GM18508 (cell line): Measurements from ENCODE around the gene ZYX.
A peak's percentile ranks its signal among the peaks of the same experiment; 100 is the strongest.
"Not testable (repeated sequence)": the region's sequence is repeated elsewhere in the genome, so short reads cannot be mapped to it uniquely, and the experiment has no call there.

Experiments used
- ATAC-seq: cut with Tn5 transposase; IDR thresholded peaks from one replicate; pipeline ENCODE4 v1.9.1; 2021; ENCODE audit warnings: moderate number of reproducible peaks; ENCODE audit not compliant: insufficient read depth, unreplicated experiment

The ZYX gene

DNA sequence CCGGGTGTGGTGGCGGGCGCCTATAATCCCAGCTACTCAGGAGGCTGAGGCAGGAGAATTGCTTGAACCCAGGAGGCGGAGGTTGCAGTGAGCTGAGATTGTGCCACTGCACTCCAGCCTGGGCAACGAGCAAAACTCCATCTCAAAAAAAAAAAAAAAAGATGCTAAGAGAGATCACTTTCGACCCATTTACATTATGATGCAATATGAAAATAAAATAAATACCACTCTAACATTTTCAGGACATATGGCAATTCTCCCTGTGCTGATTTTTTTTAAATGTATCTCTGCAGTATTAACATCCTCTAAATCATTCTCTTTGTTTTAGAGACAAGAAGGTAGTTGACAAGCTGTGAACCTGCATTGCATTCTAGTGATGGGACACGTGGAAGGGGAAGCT is 34.1 kb downstream of the ZYX start:
- not testable (repeated sequence) for ATAC-seq

DNA sequence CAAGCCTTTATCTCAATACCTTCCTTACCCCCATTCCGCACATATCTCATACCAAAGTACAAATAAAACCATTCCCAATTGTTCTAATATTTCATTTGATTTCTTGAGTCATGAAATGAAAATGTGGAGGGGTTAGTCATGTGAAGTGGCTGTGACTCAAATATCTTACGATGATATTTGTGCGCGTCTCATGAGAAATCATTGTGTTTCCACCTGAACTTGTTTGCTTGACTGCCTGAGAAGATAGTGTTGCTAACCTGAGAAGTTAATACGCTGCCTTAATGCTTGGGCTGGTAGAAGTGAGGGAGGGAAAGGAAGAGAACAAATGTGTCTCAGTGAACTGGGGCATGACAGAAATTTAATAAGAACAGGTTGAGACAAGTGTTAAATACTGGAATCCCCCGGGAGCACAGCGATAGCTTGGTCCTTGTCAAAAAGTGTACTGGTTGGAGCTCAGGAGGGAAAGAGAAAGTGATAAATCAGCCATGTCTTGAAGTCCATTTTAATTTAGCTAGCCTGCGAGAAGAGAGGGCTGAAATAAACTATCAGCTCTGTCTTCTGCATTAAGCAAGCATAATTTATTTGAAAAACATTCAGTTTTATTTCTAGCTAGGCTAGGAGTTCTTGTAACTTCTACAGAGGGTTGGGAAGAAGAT is 34.7 kb downstream of the ZYX start:
- no peak for ATAC-seq

DNA sequence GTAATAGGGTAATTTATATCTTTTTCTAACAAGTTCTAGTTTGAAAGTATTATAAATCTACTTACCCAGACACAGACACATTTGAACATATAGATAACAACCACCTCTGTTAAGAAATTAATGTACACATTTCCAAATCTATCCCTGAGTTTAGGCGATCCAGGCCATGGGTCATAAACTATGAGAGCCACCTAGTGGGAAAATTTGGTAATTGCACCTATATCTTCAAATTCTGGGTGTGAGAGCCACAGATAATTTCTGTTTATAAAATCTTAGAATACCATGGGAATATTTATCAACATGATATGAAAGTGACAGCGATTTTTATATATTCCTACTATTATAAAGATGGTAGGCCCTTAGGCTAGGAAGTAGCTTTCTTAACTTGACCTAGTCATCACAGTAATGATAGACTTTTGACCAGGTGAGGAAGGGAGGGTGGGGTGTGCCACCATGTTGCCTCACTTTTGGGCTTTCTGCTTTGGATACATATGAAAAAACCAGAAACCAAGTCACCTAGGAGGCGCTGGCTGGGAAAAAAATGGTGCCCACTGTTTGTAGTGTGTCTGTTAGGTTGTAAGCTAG is 35.5 kb downstream of the ZYX start:
- no peak for ATAC-seq

DNA sequence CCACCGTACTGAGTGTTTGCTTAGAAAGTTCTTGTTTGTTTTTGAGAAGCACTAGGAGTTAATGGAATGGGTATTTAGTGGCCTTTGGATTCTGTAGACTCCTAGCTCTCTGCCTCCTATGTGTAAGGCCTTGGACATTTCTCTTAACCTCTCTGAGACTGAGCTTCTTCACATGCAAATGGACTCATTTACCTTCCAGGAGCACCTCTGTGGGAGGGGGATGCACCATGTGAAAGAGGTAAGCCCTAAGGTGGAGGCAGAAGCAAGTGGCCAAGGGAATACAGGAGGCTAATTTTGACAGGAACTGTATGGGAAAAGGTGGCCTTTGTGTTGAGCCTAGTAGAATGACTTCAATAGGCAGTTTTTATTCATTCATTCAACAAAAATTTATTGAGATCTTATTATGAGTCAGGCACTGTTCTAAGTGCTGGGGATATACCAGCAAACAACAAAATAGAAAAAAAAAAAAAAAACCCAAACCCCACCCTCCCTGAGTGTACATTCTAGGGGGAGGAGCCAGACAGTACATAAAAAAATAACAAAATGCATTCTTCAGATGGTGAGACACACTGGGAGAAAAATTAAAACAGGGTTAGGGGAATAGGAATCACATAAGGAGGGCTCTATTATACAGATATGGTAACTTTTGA is 36.7 kb downstream of the ZYX start:
- no peak for ATAC-seq

DNA sequence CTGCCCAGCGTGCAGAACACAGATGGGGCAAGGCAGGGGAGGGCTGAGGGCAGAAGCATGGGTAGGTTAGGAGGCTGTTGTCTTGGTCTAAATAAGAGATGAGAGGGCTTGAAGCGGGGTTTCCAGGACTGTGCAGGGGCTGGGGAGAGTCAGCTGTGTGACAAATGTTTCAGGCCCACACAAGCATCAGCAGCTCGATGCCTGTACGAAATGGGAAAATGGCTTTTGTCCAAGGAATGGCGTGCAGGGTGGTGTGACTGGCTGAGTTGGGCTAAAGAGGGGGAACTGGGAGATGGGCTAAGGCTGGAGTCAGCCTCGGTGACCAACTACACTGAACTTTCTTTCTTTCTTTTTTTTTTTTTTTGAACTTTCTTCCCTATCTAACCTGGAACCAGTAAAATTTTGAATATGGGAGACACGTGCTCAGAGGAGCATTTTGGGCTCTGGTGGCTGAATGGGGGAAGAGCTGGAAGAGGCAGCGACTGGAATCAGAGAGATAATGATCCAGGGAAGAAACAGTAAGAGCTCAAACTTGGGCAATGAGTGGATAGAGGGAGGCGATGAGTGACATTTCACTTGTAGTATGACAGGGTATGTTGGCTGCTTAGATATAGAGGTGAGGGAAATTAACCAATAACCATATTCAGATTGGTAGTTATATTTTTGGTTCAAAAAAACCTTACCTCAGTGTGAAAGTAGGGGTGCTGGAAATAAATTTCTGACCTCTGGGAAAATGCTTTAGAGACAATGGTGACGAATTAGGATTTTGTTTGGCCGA is 37.7 kb downstream of the ZYX start:
- ATAC-seq = no peak

DNA sequence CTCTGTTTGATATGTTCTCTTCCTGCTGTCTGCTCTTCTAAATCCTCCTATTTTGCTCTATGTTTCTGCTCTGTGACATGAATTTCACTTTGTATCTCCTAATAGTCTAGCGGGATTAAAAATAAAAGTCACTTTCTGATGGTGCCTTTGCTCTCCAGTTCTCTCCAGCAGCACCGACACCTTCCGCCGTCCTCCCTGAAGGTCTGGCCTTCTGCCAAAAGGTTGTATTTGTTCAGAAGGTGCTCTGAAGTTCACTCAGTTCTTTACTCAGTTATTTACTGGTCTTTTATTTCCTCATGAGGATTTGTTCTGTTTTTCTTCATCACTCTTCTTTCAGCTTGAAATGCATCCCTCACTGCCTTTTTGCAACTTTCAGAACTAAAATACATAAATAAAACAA is 38.7 kb downstream of the ZYX start:
- ATAC-seq = no peak

DNA sequence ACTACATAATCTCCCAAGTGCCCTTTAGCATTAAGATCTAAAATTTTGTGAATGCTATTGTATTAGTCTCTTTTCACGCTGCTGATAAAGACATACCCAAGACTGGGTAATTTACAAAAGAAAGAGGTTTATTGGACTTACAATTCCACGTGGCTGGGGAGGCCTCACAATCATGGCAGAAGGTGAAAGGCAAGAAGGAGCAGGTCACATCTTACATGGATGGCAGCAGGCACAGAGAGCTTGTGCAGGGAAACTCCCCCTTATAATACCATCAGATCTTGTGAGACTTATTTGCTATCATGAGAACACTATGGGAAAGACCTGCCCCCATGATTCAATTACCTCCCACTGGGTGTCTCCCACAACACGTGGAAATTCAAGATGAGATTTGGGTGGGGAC is 39.5 kb downstream of the ZYX start:
- ATAC-seq = not testable (repeated sequence)

DNA sequence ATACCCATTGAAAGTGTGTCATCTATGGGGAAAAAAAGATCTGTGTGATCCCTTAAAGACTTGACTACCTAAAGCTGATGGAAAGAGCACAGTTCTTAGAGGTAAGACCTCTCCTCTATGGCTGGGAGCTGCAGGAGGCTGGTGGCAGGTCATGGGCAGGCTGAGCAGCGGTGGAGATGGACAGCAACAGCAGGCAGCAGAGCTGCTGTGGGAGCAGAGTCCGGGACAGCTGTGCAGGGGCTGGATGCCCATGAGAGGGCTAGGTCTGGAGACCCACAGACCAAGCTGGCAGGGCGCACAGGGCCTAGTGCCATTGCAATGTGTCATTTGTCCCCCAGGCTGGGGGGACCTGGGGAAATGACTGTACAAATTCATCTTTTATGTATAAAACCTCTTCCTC is 40.9 kb downstream of the ZYX start:
- ATAC-seq = no peak

DNA sequence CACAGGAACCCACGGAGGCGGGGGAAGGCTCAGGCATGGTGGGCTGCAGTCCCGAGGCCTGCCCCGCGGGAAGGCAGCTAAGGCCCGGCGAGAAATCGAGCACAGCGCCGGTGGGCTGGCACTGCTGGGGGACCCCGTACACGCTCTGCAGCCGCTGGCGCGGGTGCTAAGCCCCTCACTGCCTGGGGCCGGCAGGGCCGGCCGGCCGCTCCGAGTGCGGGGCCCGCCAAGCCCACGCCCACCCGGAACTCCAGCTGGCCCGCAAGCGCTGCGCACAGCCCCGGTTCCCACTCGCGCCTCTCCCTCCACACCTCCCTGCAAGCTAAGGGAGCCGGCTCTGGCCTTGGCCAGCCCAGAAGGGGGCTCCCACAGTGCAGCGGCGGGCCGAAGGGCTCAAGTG is 43.3 kb downstream of the ZYX start:
- not testable (repeated sequence) for ATAC-seq

DNA sequence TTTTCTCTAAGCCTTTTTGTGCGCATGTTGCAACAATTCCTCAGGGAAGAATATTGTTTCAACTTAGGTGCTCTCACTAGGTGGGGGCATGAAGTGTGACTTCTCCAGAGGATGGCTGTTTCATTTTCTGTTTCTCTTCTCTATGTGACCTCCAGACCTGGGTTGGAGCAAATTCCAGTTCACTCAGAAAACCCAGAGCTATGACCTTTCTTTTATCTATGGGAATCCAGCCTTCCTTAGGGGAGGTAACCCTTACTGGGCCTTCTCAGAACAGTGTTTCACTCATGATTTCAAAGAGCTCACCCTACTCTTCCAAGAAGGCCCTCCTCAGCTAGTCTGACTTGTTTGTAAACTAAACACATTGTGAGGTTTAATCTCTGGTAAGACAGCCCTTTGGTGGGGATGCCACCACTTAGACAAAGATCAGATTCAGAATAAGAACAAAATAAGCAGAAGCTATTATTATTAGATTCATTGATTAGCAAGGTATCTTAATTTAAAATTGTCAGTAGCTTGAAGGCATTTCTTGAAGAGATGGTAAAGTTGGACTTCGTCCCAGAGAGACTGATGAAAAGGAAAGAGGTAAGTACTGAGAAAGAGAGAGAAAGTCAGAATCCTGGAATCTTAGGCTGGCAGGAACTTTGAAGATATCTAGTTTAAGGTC is 45.5 kb downstream of the ZYX start:
- no peak for ATAC-seq

DNA sequence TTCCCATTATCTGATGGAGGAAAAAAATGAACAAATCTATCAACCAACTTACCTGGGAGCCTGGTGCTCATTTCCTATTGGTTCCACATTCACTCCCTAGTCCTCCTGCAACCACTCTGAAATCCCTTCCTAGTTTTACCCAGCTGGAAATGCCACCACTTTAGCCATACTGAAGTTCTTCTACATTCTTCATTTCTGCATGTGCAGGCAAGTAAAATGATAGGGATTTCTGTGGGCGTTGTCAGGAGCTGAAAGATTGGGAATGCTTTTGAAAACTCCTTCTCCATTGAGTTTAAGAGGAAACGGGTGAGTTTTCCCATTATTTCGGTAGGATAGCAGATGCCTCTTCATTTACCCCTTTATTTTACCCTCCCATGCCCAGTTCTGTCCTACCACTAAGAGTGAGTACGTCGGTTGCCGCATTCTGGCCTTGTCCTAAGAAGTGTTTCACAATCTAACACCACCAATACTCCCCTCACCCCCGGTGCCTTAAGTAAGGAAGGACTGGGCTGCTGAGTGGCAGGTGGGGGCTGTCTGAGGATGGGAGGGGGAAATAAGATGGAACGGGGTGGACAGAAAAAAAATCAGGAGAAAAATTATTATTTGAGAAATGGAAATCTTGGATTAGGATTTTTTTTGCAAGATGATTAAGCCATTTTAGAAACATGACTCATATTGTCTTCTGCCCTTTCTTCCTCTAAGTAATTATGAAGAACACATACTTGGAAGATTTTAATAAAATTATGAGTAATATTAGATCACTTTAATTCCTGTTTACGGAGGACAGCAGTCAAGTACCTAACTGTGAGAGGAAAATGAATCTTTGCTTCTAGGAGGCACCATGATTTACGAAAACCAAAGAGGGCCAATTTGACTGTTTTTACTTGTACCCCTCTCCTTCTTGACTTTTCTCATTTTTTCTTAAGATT is 48.9 kb downstream of the ZYX start:
- no peak for ATAC-seq

DNA sequence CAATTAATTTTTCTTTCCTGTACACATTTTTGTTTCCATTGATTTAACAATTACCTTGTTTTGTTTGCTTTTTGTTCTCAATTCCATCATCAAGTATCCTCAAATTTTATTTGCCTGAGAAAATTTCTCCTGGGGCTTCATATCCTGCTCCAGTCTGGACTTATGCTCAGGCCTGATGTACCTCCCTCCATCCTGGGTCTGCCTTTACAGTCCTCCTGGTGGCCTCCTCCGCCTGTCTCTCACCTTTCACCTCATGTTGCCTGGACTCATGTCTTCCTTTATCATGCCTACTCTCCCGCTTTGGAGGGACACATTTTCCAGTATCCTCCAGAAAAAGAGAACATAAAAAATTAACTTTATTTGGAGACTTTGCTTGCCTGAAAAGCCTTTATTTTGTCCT is 50.0 kb downstream of the ZYX start:
- ATAC-seq = no peak

DNA sequence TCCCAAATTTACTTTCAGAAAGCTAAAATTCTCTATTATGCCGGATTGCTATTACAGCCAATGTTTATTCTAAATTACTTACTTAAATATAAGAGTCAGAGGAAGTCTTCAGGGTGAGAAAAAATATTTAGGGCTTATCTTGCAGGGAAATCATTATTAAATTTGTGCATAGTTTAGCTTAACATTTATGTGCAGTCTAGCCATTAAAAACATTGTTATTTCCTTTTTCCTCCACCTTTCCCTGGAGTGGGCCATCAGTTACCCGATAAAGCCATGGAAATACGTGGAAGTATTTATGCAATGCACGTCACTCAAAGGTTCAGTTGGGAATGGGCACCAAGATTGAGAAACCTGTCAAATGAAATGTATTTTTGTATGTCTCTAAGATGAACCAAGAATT is 52.6 kb downstream of the ZYX start:
- ATAC-seq = no peak

DNA sequence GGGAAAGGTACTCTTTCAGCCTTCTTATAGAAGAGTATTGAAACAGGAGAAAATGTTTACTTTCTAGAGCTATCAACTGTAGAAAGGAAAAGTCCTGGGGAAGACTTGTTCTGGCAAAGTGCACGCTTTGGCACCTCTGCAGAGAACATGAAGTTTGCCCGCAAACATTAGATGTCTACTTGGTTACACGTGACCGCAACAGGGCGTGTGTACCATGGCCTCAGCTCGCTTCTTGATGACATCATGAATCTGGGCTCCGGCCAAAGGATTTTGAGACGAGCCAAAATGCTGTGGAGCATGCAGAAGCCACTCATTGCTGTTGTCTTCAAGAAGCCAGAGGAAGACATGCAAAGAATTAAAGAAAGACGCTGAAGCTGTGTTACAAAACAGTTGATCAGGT is 53.5 kb downstream of the ZYX start:
- ATAC-seq = no peak

DNA sequence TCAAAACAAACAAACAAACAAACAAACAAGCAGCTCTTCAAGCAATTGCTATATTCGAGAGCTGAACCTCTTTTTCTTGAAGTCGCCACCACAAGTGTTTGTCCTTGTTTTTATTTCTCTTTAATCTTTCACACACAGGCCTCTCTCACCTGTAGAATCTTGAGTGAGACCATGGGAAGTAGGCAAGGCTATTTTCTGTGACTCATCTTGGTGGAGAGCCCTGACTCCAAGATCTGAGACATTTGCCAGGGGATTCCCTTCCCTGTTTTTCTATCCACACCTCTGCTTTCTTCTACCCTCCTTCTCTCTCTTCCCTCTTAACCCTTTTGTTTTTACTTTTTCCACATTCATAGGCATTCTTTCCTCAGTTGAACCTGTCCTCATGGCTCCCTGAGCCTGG is 54.1 kb downstream of the ZYX start:
- ATAC-seq = no peak

DNA sequence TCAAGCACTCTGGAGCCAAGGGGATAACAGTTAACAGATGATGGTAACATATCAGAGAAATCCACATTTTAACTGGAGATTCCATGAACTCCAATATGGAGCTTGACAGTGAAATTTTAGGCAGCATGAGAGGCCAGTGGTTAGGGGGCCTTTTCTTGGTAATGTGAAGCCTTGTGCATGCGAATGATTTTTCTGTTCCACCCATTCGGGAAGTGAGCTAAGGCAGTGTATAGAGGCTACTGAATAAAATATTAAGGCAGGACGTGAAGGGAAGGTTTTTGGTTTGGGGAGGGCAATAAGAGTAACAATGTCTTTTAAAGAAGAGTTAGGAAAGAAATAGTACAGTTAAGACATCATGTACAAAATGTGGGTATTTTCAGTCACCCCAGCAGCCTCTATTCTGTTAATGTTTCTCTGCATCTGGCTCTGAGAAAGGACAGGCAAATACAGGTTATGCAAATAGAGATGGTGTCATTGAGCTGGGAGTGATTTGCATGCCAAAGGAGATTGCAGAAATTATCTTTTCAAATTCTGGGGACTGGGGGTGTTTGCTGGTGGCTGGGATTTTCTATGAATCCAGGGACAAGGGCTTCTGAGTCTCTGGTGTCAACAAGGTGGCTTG is 55.3 kb downstream of the ZYX start:
- ATAC-seq = peak; percentile 89

DNA sequence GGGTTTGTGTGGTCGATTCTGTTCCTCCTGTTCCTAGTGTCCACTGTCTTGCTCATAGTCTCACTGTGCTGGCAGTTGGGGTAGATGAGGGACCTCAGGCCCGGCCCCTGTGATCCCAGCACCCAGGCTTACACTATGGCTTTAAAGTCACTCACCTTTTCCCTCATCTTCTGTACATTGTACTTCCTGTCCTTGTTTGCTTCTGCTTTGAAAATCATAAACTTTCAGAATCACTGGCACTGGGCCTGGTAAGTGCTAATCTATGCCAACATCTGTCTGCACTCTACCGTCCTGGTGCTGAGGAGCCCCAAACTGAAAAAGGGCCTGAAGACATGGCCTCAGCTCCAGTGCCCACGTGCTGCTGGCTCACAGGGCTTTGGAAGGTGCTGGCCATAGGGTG is 56.4 kb downstream of the ZYX start:
- no peak for ATAC-seq

DNA sequence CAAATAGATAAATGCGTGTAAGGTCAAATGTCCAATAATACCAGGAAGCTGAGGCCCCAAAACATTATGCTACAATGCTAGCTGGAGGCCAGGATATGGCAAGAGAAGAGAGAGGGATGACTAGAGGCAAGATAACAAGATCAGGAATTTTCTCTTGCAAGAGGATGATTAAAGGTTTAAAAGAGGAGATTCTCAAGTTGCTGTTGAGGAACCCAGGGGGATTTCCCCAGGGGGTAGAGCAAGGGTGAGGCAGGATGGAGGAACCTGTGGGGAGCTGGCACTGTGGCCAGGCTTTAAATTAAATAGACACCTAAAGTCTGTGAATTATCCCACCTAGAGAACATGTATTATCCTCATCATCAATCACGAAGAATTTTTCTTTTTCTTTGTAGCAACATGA is 58.7 kb downstream of the ZYX start:
- ATAC-seq = no peak
